Spleen (tissue), 11 donors: ENCODE results near the gene FDX2. TPM values are rescaled to one million over a fixed set of nuclear protein-coding genes. Genes with fewer than 3 reads are reported as not detected.
A peak's percentile ranks its signal among the peaks of the same experiment; 100 is the strongest.

Experiments used
- DNase-seq: peaks from one replicate; pipeline ENCODE4 v3.0.0-alpha.2; 2020
- H3K27ac ChIP-seq, 8 donors: fragments of 200-600 bp; sonication (generic) in 7 of 8; 1 replicate in 4 of 8; 2 replicates in 4 of 8; pipeline versions ENCODE4 v1.5.0 to v1.8.0; 2016 to 2021; ENCODE audit warnings: inconsistent platforms in 4 of 8, mild to moderate bottlenecking in 4 of 8, moderate library complexity in 1 of 8
- H3K27me3 ChIP-seq, 7 donors: fragments of 200-600 bp; sonication (generic) in 6 of 7; replicated peaks in 1 of 7; 1 replicate in 4 of 7; 2 replicates in 3 of 7; pipeline versions ENCODE4 v1.5.0 to v1.8.0; 2016 to 2021; ENCODE audit warnings: inconsistent platforms in 3 of 7, mild to moderate bottlenecking in 1 of 7
- H3K36me3 ChIP-seq, 6 donors: fragments of 200-600 bp; sonication (generic) in 5 of 6; 1 replicate in 4 of 6; 2 replicates in 2 of 6; pipeline versions ENCODE4 v1.5.0 to v1.8.0; 2016 to 2021; ENCODE audit warnings: inconsistent platforms in 2 of 6
- H3K4me1 ChIP-seq, 6 donors: fragments of 200-600 bp; sonication (generic) in 5 of 6; 1 replicate in 3 of 6; 2 replicates in 3 of 6; pipeline versions ENCODE4 v1.5.0 to v1.8.0; 2016 to 2021; ENCODE audit warnings: inconsistent platforms in 3 of 6
- H3K4me3 ChIP-seq, 8 donors: fragments of 200-600 bp; sonication (generic) in 7 of 8; 1 replicate in 4 of 8; 2 replicates in 4 of 8; pipeline versions ENCODE4 v1.5.0 to v1.8.0; 2016 to 2021; ENCODE audit warnings: inconsistent platforms in 4 of 8, mild to moderate bottlenecking in 4 of 8, moderate library complexity in 2 of 8
- H3K9me3 ChIP-seq, 8 donors: fragments of 200-600 bp; sonication (generic) in 7 of 8; 1 replicate in 4 of 8; 2 replicates in 4 of 8; pipeline versions ENCODE4 v1.5.0 to v1.8.0; 2016 to 2021; ENCODE audit warnings: inconsistent platforms in 4 of 8
- POLR2A ChIP-seq, 3 donors: fragments of 450-650 bp; IDR thresholded peaks; one replicate each; pipeline ENCODE4 v1.5.1; 2017; ENCODE audit warnings: antibody characterized with exemption in 3 of 3, mild to moderate bottlenecking in 1 of 3
- POLR2AphosphoS5 ChIP-seq, 3 donors: sonication (generic); formaldehyde crosslinking; IDR thresholded peaks; one replicate each; pipeline ENCODE4 v1.5.1; 2017; ENCODE audit warnings: antibody characterized with exemption in 3 of 3
- WGBS, 5 donors: extraction: QIAGEN DNeasy Blood & Tissue Kit in 3 of 5; methylation state at CpG; one replicate each; pipeline versions ENCODE4 v1.1.5 to v1.1.7; 2013 to 2018; 5-methylcytosine and 5-hydroxymethylcytosine counted together
- intact Hi-C: fragments of 100-400 bp; cut with DNase I; formaldehyde crosslinking; loops from one replicate; pipeline ENCODE4 v1.15.0; 2023; ENCODE audit warnings: low total_unique reads
- polyA plus RNA-seq, 3 donors: library from polyadenylated mRNA; stranded (reverse); fragments of 200-250 nt; gene quantifications; one replicate each; pipeline ENCODE4 v1.2.1, GENCODE V29; 2013
- total RNA-seq, 7 donors: library from RNA; depleted of rRNA in 3 of 7; stranded (reverse); fragments of >200 nt in 3 of 7; fragmentation: NEBNext Ultra II Directional in 4 of 7; extraction: Animal tissue kit (Norgen Biotek cat#: 25700) in 4 of 7; gene quantifications; one replicate each; pipeline versions ENCODE4 v1.1.0 to v1.2.1, GENCODE V29; 2016 to 2021
- TF ChIP-seq, protein P1 (sequence below), 11 experiments: fragments of 200-600 bp in 7 of 11; fragments of 450-650 bp in 4 of 11; sonication (generic) in 4 of 11; IDR thresholded peaks in 8 of 11; conservative IDR thresholded peaks in 3 of 11; 1 replicate in 7 of 11; 2 replicates in 4 of 11; pipeline versions ENCODE4 v1.4.0 to v1.8.0; 2016 to 2021; ENCODE audit warnings: antibody characterized with exemption in 11 of 11, inconsistent platforms in 4 of 11, mild to moderate bottlenecking in 1 of 11
- donor health status: healthy with polysubstance abuse.
- donor health status: DM: no; HTN: no; CAD: no; lungs with moderate emphysema.
- donor health status: DM: no; HTN: no; CAD: no.
- donor health status: Bipolar disorder and iron deficiency.
- donor health status: healthy.
- donor health status: DM: no; HTN: no; CAD: no.
- donor health status: DM: yes; HTN: yes; CAD: no.

Gene FDX2
- total and polyA plus RNA-seq, 10 donors: 9.1 to 28.1 (median 14.2) TPM

DNA sequence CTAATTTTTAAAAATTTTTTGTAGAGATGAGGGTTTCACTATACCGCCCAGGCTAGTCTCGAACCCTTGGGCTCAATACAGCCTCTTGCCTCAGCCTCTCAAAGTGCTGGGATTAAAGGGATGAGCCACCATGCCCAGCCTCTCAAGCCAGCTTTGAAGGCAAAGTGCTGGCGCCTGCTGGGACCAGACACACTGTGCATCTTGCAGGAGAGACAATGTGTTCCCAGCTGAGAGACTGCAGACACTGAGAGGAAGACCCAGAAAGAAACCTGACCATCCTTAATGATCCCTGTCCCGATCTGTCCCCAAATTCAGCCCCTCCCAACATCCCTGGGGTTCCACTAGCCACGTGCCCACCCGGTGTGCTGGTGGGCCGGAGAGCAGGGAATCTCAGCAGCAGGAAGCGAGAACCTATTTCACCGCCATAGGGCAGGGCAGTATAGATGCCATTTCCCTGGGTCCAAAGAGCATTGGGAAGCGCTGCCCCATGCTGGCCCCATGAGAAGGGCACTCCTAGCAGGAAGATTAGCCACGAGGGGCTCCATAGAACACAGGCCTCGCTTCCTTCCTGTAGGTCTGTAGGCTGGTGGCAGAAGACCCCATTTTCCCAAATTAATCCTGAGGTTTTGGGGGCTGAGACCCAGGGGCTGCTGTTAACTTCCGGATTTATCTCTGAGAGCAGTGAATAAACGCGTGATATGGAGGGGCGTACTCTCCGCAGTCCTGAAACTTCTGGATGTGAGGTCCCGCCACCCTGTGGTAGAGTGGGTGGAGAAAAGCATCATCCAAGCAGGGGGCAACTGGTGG lies 16.5 kb upstream of the FDX2 start:
- intact Hi-C loops: loop anchor here (10.0 kb wide), 1 partner anchor 58 kb away; the partner anchor contains the start of gene ICAM1
- Histone ChIP-seq H3K4me1 (peaks cover 11 to 74% (median 35%) of the 10 kb centered on the region in 6 donors), H3K4me3 (peak overlapping the region; percentile 58 to 91 (median 82)), H3K27ac (peak overlapping the region in 7 of 8 donors; percentile 87 to 95 (median 93)), H3K27me3 (no peaks in the 10 kb centered on the region), H3K36me3 (peaks cover 6 to 74% (median 48%) of the 10 kb centered on the region in 6 donors), H3K9me3 (no peaks in the 10 kb centered on the region)
- no peak for DNase-seq
- 25 to 45% (median 40%) methylated on average over 14 to 18 of the region's 18 CpGs for WGBS, 5 donors
- TF ChIP-seq, protein P1, sequence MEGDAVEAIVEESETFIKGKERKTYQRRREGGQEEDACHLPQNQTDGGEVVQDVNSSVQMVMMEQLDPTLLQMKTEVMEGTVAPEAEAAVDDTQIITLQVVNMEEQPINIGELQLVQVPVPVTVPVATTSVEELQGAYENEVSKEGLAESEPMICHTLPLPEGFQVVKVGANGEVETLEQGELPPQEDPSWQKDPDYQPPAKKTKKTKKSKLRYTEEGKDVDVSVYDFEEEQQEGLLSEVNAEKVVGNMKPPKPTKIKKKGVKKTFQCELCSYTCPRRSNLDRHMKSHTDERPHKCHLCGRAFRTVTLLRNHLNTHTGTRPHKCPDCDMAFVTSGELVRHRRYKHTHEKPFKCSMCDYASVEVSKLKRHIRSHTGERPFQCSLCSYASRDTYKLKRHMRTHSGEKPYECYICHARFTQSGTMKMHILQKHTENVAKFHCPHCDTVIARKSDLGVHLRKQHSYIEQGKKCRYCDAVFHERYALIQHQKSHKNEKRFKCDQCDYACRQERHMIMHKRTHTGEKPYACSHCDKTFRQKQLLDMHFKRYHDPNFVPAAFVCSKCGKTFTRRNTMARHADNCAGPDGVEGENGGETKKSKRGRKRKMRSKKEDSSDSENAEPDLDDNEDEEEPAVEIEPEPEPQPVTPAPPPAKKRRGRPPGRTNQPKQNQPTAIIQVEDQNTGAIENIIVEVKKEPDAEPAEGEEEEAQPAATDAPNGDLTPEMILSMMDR (IDR thresholded peaks at IDR 0.05 in 8 of 11, conservative IDR thresholded peaks at IDR 0.05 in 3 of 11): peak in 1 of 11 experiments; percentile 8
- TF ChIP-seq POLR2A (IDR thresholded peaks at IDR 0.05) (no peak), POLR2AphosphoS5 (IDR thresholded peaks at IDR 0.05) (no peak)

DNA sequence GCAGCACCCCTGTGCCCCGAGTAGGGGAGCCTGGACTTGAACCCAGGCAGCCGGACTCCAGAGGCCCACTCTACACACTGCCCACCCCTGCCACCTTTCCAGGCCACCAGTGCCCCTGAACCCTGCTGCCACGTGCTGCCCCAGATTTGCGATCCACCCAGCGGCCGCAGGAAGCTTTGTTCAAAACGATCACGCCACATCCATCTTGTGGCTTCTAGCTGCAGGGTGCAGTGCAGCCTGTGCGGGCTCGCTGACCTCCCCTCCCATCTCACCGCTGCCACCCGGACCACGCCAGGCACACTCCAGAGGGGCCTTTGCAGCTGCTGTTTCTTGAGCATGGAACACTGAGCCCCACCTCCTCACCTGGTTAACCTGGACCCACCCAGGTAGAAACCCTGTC lies 13.7 kb upstream of the FDX2 start:
- no peak for DNase-seq
- Histone ChIP-seq H3K27ac (no peak overlapping the region), H3K36me3 (peaks cover 6 to 81% (median 64%) of the 10 kb centered on the region in 6 donors), H3K27me3 (no peaks in the 10 kb centered on the region), H3K4me3 (no peak overlapping the region), H3K4me1 (peaks cover 11 to 47% (median 26%) of the 10 kb centered on the region in 6 donors), H3K9me3 (no peaks in the 10 kb centered on the region)
- intact Hi-C loops: no loop called here
- TF ChIP-seq, protein P1 (IDR thresholded peaks at IDR 0.05 in 8 of 11, conservative IDR thresholded peaks at IDR 0.05 in 3 of 11): no peak
- no peak for TF ChIP-seq POLR2AphosphoS5 (IDR thresholded peaks at IDR 0.05)
- TF ChIP-seq POLR2A (IDR thresholded peaks at IDR 0.05): no peak
- 94 to 99% (median 95%) methylated on average over 13 of the region's 13 CpGs for WGBS, 5 donors

DNA sequence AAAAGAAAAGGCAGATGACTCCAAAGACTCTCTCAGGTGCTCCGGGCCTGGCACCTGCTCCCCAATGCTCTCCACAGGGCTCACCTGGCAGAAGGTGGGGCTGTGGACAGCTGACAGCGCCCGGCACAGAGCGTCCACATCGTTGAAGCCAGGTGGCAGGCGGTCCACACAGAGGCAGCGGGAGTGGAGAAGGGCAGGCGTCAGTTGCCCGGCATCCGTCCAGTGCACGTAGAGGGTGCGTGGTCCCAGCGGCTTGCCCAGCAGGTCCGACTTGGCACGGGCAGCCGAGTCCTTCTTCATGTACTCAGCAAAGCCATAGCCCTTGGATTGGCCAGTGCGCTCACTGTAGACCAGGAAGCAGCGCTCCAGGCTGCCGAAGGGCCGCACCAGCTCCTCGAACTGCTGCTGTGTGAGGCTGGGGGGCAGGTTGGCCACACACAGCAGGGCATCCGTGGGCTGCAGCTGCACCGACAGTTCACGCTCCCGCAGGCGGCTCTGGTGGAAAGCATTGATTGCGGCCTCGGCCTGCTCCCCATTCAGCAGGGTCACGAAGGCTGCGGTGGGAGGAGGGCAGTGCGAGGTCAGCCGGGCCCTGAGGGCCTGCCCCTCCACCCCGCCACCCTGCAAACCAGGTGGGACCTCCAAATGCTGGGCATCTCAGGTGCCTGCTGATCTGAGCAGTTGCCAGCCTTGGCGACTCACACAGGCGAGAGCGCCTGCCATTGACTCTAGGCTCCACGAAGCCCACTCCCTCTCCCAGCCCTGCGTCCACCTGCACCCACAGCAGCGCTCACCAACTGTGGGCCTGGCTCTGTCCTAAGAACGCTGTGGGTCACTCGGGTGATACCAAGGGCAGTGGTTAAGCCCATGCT lies 13.0 kb upstream of the FDX2 start:
- Histone ChIP-seq H3K27me3 (no peaks in the 10 kb centered on the region), H3K27ac (no peak overlapping the region), H3K36me3 (peaks cover 6 to 82% (median 70%) of the 10 kb centered on the region in 6 donors), H3K9me3 (no peaks in the 10 kb centered on the region), H3K4me3 (no peak overlapping the region), H3K4me1 (peaks cover 11 to 40% (median 18%) of the 10 kb centered on the region in 6 donors)
- 95 to 98% (median 97%) methylated on average over 34 to 41 of the region's 41 CpGs for WGBS, 5 donors
- intact Hi-C loops: no loop called here
- no peak for DNase-seq
- TF ChIP-seq, protein P1 (IDR thresholded peaks at IDR 0.05 in 8 of 11, conservative IDR thresholded peaks at IDR 0.05 in 3 of 11): no peak
- TF ChIP-seq POLR2A (IDR thresholded peaks at IDR 0.05) (no peak), POLR2AphosphoS5 (IDR thresholded peaks at IDR 0.05) (peak in 1 of 3 donors; percentile 32)
